ENCODE results near the gene ZNF300.

Gene ZNF300

DNA sequence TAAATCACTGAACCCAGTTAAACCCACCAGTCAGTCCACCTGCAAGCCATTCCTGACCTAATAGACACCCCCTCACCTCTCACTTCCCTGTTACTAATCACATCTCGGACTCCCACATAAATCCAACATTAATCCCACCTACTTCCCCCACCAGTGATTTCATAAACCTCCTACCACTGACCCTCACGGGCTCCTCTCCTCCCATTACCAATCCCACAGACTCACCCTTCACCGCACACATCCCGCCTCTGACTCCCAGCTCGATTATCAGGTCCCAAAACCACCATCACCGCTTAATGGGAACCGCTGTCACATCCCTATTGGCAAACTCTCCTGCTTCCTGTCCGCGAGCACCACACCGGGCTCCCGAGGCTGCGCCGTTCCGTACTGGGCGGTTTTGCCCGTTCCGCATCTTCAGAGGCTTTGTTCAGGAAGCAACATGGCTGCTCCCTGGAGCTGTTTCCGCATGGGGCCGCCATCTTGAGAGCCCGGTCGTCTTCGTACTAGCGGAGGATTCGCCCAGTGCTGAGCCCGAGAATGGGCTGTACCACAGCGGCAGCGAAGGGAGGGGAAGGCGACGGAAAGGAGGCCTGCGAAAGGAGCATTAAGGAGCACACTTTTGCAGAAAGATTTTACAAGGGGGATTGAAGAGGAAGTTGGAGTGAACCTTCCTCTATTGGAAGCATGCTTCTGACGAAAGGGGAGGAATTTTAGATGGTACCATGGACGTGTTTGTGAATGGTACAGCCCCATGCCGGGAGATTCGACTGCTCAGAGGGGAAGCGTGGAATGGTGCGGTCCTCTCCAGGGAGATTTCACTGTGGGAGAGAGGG, at the start of gene ZNF300:
TSS of gene ZNF300 (minus strand) at position 502 of the 833 bp plus-strand sequence. CDS start 1,825 bp downstream, outside the sequence.
- peak; percentile 90 for DNase-seq (ENCODE audit: low spot score)
- CTCF ChIA-PET = interaction anchor here (0.6 to 1.0 kb wide), 2 partner anchors 34 to 144 kb away, joined by 3 to 5 read pairs; no protein-coding TSS in a partner anchor
- TF ChIP-seq, protein P1, sequence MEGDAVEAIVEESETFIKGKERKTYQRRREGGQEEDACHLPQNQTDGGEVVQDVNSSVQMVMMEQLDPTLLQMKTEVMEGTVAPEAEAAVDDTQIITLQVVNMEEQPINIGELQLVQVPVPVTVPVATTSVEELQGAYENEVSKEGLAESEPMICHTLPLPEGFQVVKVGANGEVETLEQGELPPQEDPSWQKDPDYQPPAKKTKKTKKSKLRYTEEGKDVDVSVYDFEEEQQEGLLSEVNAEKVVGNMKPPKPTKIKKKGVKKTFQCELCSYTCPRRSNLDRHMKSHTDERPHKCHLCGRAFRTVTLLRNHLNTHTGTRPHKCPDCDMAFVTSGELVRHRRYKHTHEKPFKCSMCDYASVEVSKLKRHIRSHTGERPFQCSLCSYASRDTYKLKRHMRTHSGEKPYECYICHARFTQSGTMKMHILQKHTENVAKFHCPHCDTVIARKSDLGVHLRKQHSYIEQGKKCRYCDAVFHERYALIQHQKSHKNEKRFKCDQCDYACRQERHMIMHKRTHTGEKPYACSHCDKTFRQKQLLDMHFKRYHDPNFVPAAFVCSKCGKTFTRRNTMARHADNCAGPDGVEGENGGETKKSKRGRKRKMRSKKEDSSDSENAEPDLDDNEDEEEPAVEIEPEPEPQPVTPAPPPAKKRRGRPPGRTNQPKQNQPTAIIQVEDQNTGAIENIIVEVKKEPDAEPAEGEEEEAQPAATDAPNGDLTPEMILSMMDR (conservative IDR thresholded peaks at IDR 0.05; ENCODE audit: low read depth) = no peak
- H3K27ac ChIP-seq = peak within 1 kb of the TSS; percentile 53
- POLR2A ChIA-PET (ENCODE audit: low non-redundant PET) = no interaction called here

DNA sequence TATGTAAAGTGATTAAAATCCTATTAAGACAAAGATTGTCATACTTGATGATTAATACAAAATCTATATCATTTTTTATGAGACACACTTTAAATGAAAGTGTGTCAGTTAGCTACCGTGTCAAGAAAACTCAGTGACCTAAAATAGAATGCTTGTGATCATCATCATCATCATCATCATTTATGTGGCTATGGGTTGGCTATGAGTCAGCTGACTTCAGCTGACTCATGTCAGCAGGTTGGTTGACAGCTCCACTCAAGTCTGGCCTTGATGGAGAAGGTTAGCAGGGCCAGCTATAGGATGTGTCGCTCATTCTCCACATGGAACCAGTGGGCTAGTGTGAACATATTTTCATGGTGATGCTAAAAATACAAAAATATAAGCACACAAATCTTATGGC, 43.8 kb upstream of the ZNF300 start:
- no peak overlapping the region for H3K27ac ChIP-seq
- DNase-seq (ENCODE audit: low spot score) = no peak
- ChIA-PET CTCF (no interaction called here), POLR2A (ENCODE audit: low non-redundant PET) (no interaction called here)
- TF ChIP-seq, protein P1 (conservative IDR thresholded peaks at IDR 0.05; ENCODE audit: low read depth) = no peak

DNA sequence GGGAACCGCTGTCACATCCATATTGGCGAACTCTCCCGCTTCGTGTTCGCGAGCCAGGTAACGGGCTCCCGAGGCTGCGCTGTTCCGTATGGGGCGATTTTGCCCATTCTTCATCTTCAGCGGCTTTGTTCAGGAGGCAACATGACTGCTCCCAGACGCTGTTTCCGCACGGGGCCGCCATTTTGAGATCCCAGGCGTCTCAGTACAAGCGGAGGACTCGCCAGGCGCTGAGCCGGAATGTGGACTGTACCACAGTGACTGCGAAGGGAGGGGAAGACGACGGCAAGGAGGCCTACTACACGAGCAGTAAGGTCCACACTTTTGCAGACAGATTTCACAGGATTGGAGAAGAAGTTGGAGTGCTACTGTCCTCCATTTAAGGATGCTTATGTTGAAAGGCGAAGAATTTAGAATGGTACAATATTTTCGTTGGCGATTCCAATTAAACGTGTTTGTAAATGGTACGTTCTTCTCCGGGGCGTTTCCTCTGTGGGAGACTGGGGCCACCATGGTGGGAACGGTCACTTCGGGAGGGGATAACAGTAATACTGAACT, 41.6 kb upstream of the ZNF300 start:
- ChIA-PET CTCF (no interaction called here), POLR2A (ENCODE audit: low non-redundant PET) (no interaction called here)
- no peak for DNase-seq (ENCODE audit: low spot score)
- TF ChIP-seq, protein P1 (conservative IDR thresholded peaks at IDR 0.05; ENCODE audit: low read depth) = no peak
- no peak overlapping the region for H3K27ac ChIP-seq

DNA sequence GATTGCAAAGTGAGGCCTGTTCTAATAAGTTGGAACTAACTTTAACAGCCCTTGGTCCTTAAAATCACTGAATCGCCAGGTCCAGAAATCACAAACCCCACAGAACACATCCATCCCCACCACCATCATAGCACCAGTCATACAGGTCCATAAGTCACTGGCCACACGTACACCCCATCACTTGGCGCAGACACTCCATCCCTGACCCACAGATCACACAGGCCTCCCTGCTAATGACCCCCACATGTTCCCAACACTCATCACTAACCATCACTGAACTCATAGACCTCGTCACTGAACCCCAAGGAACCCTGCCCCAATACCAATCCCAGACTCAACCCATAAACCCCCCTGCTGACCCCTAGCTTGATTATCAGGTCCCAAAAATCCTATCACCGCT, 41.2 kb upstream of the ZNF300 start:
- ChIA-PET CTCF (no interaction called here), POLR2A (ENCODE audit: low non-redundant PET) (no interaction called here)
- H3K27ac ChIP-seq = no peak overlapping the region
- no peak for DNase-seq (ENCODE audit: low spot score)
- TF ChIP-seq, protein P1 (conservative IDR thresholded peaks at IDR 0.05; ENCODE audit: low read depth) = no peak

DNA sequence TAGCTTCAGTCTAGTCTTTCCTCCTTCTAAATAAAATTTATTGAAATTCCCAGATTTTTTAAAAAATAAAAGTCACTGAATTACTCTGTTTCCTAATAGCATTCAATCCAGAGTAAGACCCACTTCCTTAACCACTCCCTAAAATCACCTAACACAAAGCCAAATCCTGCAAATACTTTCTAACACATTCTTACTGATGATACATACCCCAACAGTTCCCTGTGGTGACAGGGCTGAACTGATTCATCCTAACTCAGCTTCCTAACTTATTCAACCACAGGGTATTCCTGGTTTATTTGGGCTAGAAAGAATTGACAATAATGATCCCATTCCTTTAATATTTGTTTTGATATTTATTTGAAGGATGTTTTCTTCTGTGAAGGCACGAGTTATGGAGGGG, 40.7 kb upstream of the ZNF300 start:
- ChIA-PET POLR2A (ENCODE audit: low non-redundant PET) (no interaction called here), CTCF (no interaction called here)
- H3K27ac ChIP-seq = no peak overlapping the region
- TF ChIP-seq, protein P1 (conservative IDR thresholded peaks at IDR 0.05; ENCODE audit: low read depth) = no peak
- DNase-seq (ENCODE audit: low spot score) = no peak

DNA sequence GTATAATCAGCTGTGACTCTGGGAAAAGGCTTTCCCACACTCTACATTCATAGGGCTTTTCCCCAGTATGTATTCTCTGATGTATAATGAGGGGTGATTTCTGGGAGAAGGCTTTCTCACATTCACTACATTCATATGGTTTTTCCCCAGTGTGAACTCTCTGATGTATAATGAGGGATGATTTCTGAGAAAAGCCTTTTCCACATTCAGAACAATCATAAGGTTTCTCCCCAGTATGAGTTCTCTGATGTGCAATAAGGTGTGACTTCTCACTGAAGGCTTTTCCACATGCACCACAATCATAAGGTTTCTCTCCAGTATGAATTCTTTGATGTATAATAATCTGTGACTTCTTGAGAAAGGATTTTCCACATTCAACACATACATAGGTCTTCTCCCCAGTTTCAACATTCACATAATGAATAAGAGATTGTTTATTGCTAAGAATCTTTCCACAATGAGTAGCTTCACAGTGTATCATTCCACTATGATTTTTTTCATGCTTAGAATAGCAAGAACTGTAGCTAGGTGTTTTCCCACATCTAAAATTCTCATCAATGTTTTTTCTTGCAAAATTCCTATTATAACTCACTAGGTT, 26.7 kb upstream of the ZNF300 start:
- TF ChIP-seq, protein P1 (conservative IDR thresholded peaks at IDR 0.05; ENCODE audit: low read depth) = no peak
- H3K27ac ChIP-seq = no peak overlapping the region
- POLR2A ChIA-PET (ENCODE audit: low non-redundant PET) = no interaction called here
- CTCF ChIA-PET = no interaction called here
- DNase-seq (ENCODE audit: low spot score) = no peak
